ENCODE data around the gene EXT2. TPM values are rescaled to one million over a fixed set of nuclear protein-coding genes. Genes with fewer than 3 reads are reported as not detected.

EXT2 gene
- total and polyA plus RNA-seq, 8 donors = 14.4 to 36.3 (median 24.9) TPM

- FAIRE-seq = no peak
- intact Hi-C loops (cut with DNase I) = no loop called here
These were observed 163.5 kb downstream of the EXT2 start for GRCh38 chr11:44258839-44259420.

GRCh38 chr11:44260081-44260480 lies 164.6 kb downstream of the EXT2 start:
- DNase-seq (no peak), FAIRE-seq (no peak), ATAC-seq (no peak)
- Histone ChIP-seq H3K27me3 (no peaks in the 10 kb centered on the region), H3K4me1 (no peaks in the 10 kb centered on the region), H3K27ac (no peak overlapping the region), H3K4me3 (no peak overlapping the region), H3K36me3 (no peaks in the 10 kb centered on the region), H3K9me3 (no peaks in the 10 kb centered on the region)
- 71 to 72% methylated on average over 4 of the region's 4 CpGs for WGBS, 2 donors
- intact Hi-C loops (cut with DNase I) = no loop called here
- TF ChIP-seq CTCF (IDR thresholded peaks at IDR 0.05) = no peak

More at GRCh38 chr11:44258839-44259420, 163.5 kb downstream of the EXT2 start:
- H3K4me3 ChIP-seq = no peak overlapping the region
- WGBS, 2 donors = 83 to 86% methylated on average over 5 of the region's 5 CpGs
- ATAC-seq (no peak), DNase-seq (no peak)
- H3K36me3 ChIP-seq = no peaks in the 10 kb centered on the region
- TF ChIP-seq CTCF (IDR thresholded peaks at IDR 0.05) = no peak
- H3K9me3 ChIP-seq = no peaks in the 10 kb centered on the region
- H3K27ac ChIP-seq = no peak overlapping the region
- H3K27me3 ChIP-seq = no peaks in the 10 kb centered on the region
- H3K4me1 ChIP-seq = no peaks in the 10 kb centered on the region

DNA sequence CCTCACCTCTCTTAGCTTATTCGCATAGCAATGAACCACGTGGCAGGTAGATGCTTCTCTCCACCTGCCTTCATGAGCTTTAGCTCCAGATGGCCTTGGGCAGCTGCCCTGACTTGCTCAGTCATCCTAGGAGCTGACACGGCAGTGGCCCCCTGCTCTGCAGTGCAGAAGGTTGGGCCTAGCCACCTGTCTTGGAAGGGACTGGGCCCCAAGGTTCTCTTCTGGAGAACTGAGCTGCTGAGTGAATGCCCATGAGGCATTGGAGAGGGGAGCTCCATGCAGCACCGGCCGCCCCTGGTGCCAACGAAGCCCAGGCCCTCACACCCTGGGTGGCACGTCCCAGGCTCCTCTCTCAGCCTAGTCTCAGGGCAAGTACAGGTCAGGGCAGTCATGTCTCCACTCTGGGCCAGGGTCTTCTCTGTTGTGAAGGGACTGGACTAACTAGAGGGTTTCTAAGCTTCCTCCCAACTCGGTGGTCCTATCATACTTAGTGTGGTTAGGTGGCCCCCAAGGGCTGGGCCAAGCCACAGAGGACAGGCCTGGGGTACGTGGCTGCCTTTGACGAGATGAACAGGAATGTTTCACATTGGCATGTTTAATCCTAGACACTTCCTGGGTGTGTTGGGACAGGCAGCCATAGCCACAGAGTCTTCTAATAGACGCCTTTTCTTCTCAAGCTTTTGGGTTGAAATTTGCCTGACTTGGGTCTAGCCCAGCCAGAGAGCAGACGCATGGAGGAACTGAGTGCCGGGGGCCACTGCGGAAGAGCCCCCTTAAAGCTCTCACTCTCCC lies 166.5 kb downstream of the EXT2 start:
- no peaks in the 10 kb centered on the region for H3K4me1 ChIP-seq
- TF ChIP-seq CTCF (IDR thresholded peaks at IDR 0.05) = no peak
- no peak overlapping the region for H3K4me3 ChIP-seq
- H3K36me3 ChIP-seq = no peaks in the 10 kb centered on the region
- DNase-seq (no peak), FAIRE-seq (no peak), ATAC-seq (no peak)
- WGBS, 2 donors = 71 to 77% methylated on average over 14 of the region's 14 CpGs
- intact Hi-C loops (cut with DNase I) = no loop called here
- no peaks in the 10 kb centered on the region for H3K27me3 ChIP-seq
- no peaks in the 10 kb centered on the region for H3K9me3 ChIP-seq
- H3K27ac ChIP-seq = no peak overlapping the region

DNA sequence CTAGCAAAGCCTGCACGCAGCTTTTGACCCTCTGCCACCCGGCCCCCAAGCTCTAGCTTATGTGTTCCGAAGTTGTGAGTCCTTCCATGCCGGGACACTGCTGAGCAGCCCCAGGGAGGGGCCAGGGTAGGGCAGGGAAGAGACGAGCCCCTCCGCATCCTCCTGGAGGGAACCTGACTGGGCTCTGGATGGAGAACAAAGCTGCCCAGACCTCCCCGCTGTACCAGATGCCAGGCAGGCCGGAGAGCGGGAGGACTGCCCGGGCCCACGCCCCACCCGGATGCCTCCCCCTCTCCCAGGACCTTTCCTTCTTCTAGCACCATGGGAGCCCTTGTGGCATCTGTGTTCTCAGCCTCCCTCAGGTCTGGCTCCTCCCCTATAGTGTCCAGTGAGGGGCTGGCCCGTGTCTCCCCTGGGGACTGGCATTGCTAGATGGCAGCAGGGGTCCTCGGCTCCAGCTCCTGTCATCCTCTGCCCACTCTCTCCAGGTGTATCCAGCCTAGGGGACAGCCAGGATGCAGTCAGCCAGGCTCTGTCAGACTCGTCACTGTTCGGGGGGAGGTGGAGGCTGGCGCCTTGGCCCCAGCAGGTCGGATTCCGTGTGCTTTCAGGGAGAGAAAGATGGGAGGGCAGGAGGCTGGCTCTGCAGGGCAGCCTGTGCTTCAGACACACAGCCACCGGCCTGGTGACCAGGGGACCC lies 168.4 kb downstream of the EXT2 start:
- H3K9me3 ChIP-seq = no peaks in the 10 kb centered on the region
- DNase-seq (no peak), FAIRE-seq (no peak), ATAC-seq (no peak)
- H3K27ac ChIP-seq = no peak overlapping the region
- no peaks in the 10 kb centered on the region for H3K36me3 ChIP-seq
- TF ChIP-seq CTCF (IDR thresholded peaks at IDR 0.05) = no peak
- no peaks in the 10 kb centered on the region for H3K27me3 ChIP-seq
- no peaks in the 10 kb centered on the region for H3K4me1 ChIP-seq
- no peak overlapping the region for H3K4me3 ChIP-seq
- intact Hi-C loops (cut with DNase I) = no loop called here
- WGBS, 2 donors = 63 to 70% methylated on average over 20 of the region's 20 CpGs

- 66 to 73% methylated on average over 8 of the region's 8 CpGs for WGBS, 2 donors
- no peaks in the 10 kb centered on the region for H3K9me3 ChIP-seq
- FAIRE-seq = no peak
- no peaks in the 10 kb centered on the region for H3K4me1 ChIP-seq
- H3K27ac ChIP-seq = no peak overlapping the region
- ATAC-seq = no peak
- intact Hi-C loops (cut with DNase I) = no loop called here
- H3K27me3 ChIP-seq = no peaks in the 10 kb centered on the region
- TF ChIP-seq CTCF (IDR thresholded peaks at IDR 0.05) = no peak
- H3K4me3 ChIP-seq = no peak overlapping the region
- no peaks in the 10 kb centered on the region for H3K36me3 ChIP-seq
- no peak for DNase-seq
These were observed 168.9 kb downstream of the EXT2 start for GRCh38 chr11:44264438-44264749.

All from pancreas (tissue), 10 donors.